A549 (cell line): ENCODE data around the gene RPL13. TPM values are rescaled to one million over a fixed set of nuclear protein-coding genes. Genes with fewer than 3 reads are reported as not detected.

Experiments
- ATAC-seq, 2 experiments: fragments of 200-7000 bp in 1 of 2; fragments of >200 bp in 1 of 2; cut with Nextera tagmentation in 1 of 2; cut with Tn5 transposase in 1 of 2; 3 replicates each; pipeline versions ENCODE4 v1.8.0 to v1.9.1; 2018 to 2020; ENCODE audit warnings: mild to moderate bottlenecking in 1 of 2, moderate library complexity in 1 of 2
- CTCF ChIA-PET: fragments of 300-600 bp; sonication (Branson Sonifier 250); formaldehyde crosslinking; extraction: SDS; loops from one replicate; lab custom pipeline; 2021; ENCODE audit warnings: antibody characterized with exemption, inconsistent platforms; lab: Yijun Ruan, JAX
- POLR2A ChIA-PET: fragments of 350-600 bp; formaldehyde crosslinking; extraction: SDS; loops from one replicate; lab custom pipeline; 2021; ENCODE audit warnings: antibody characterized with exemption, inconsistent platforms; lab: Yijun Ruan, JAX
- DNase-seq, 2 experiments: peaks; one replicate each; pipeline versions ENCODE4 v3.0.0 to v3.0.0-alpha.2; 2011 to 2016; ENCODE audit warnings: low read depth in 1 of 2, low spot score in 1 of 2
- FAIRE-seq: peaks from 2 replicates; lab custom pipeline; 2011; peaks lifted over from hg19 to GRCh38; lab: Jason Lieb, UNC
- H3K27ac ChIP-seq, 2 experiments: fragments of >200 bp; sonication (Bioruptor Twin); formaldehyde crosslinking; 3 replicates each; pipeline ENCODE4 v1.5.1; 2016 to 2017
- H3K4me1 ChIP-seq: fragments of >200 bp; sonication (Bioruptor Twin); formaldehyde crosslinking; 3 replicates; pipeline ENCODE4 v1.6.1; 2016
- H3K4me2 ChIP-seq: fragments of >200 bp; sonication (Bioruptor Twin); formaldehyde crosslinking; 3 replicates; pipeline ENCODE4 v1.6.1; 2016
- H3K4me3 ChIP-seq: fragments of >200 bp; sonication (Bioruptor Twin); formaldehyde crosslinking; 3 replicates; pipeline ENCODE4 v1.5.1; 2016
- H3K9me3 ChIP-seq: fragments of >200 bp; sonication (Bioruptor Twin); formaldehyde crosslinking; 3 replicates; pipeline ENCODE4 v1.6.1; 2016
- ATOH8 ChIP-seq: fragments of 250-450 bp; sonication (Bioruptor Pico); IDR thresholded peaks from 2 replicates; pipeline ENCODE4 v1.5.0; 2020; ENCODE audit warnings: low read depth, mild to moderate bottlenecking, moderate library complexity
- CBX2 ChIP-seq: fragments of 200-600 bp; sonication (generic); IDR thresholded peaks from 2 replicates; pipeline ENCODE4 v1.6.1; 2016; ENCODE audit warnings: low read depth, mild to moderate bottlenecking, borderline replicate concordance
- EHMT2 ChIP-seq: fragments of 200-600 bp; sonication (generic); IDR thresholded peaks from 2 replicates; pipeline ENCODE4 v1.6.1; 2016; ENCODE audit warnings: antibody characterized with exemption, low read depth, mild to moderate bottlenecking, moderate library complexity
- EP300 ChIP-seq, 2 experiments: fragments of >200 bp; sonication (Bioruptor Twin); formaldehyde crosslinking; IDR thresholded peaks; 2 replicates in 1 of 2; 3 replicates in 1 of 2; pipeline ENCODE4 v1.6.1; 2016 to 2017
- ESRRA ChIP-seq: fragments of 150-350 bp; IDR thresholded peaks from 2 replicates; pipeline ENCODE4 v1.6.1; 2014; ENCODE audit warnings: mild to moderate bottlenecking, low read length, borderline replicate concordance
- HES2 ChIP-seq: fragments of >200 bp; sonication (Bioruptor Twin); formaldehyde crosslinking; IDR thresholded peaks from 2 replicates; pipeline ENCODE4 v1.6.1; 2016
- HEYL ChIP-seq: fragments of 250-450 bp; sonication (Bioruptor Pico); IDR thresholded peaks from 2 replicates; pipeline ENCODE4 v1.8.0; 2021; ENCODE audit warnings: mild to moderate bottlenecking, moderate library complexity
- JUNB ChIP-seq: fragments of >200 bp; sonication (Bioruptor Twin); formaldehyde crosslinking; IDR thresholded peaks from 2 replicates; pipeline ENCODE4 v1.6.1; 2016
- MAFK ChIP-seq: fragments of 450-650 bp; IDR thresholded peaks from 2 replicates; pipeline ENCODE4 v1.6.1; 2014; ENCODE audit not compliant: partially characterized antibody
- MAZ ChIP-seq: fragments of 150-350 bp; IDR thresholded peaks from 2 replicates; pipeline ENCODE4 v1.6.1; 2014; ENCODE audit warnings: antibody characterized with exemption, low read depth, low read length, borderline replicate concordance
- NFE2L2 ChIP-seq: fragments of 150-350 bp; conservative IDR thresholded peaks from 2 replicates; pipeline ENCODE4 v1.6.1; 2014; ENCODE audit warnings: low read length
- NPAS2 ChIP-seq: fragments of 250-450 bp; sonication (Bioruptor Pico); IDR thresholded peaks from 2 replicates; pipeline ENCODE4 v1.8.0; 2022; ENCODE audit warnings: mild to moderate bottlenecking, moderate library complexity, borderline replicate concordance
- RARB ChIP-seq: fragments of 250-450 bp; sonication (Bioruptor Pico); IDR thresholded peaks from 2 replicates; pipeline ENCODE4 v1.8.0; 2021; ENCODE audit warnings: mild to moderate bottlenecking, moderate library complexity
- RNF2 ChIP-seq: fragments of 200-600 bp; sonication (generic); IDR thresholded peaks from 2 replicates; pipeline ENCODE4 v1.6.1; 2016; ENCODE audit warnings: low read depth, mild to moderate bottlenecking, antibody characterized with exemption, moderate library complexity, borderline replicate concordance
- SREBF2 ChIP-seq: fragments of 450-650 bp; IDR thresholded peaks from 2 replicates; pipeline ENCODE4 v1.6.1; 2014; ENCODE audit warnings: mild to moderate bottlenecking, moderate library complexity
- TFCP2L1 ChIP-seq: fragments of 250-450 bp; sonication (Bioruptor Pico); IDR thresholded peaks from 2 replicates; pipeline ENCODE4 v1.5.0; 2021; ENCODE audit warnings: mild to moderate bottlenecking
- ZFP36 ChIP-seq: fragments of 450-650 bp; IDR thresholded peaks from 2 replicates; pipeline ENCODE4 v1.6.1; 2014; ENCODE audit warnings: borderline replicate concordance; ENCODE audit not compliant: partially characterized antibody
- ZSCAN20 ChIP-seq: fragments of 250-450 bp; sonication (Bioruptor Pico); IDR thresholded peaks from 2 replicates; pipeline ENCODE4 v1.8.0; 2022; ENCODE audit warnings: mild to moderate bottlenecking, moderate library complexity
- whole genome bisulfite sequencing: methylation state at CpG from one replicate; pipeline ENCODE4 v1.1.6; 2017; ENCODE audit errors: missing lambda C conversion rate; 5-methylcytosine and 5-hydroxymethylcytosine counted together
- polyA plus RNA-seq, 4 experiments: library from polyadenylated mRNA; depleted of rRNA in 3 of 4; stranded (reverse); fragments of >200 nt; fragmentation: RNase III in 1 of 4; extraction: RNeasy Plus Mini Kit Qiagen cat#74134 plus additional on column Dnase treatment in 1 of 4; gene quantifications; 2 replicates in 3 of 4; 3 replicates in 1 of 4; pipeline ENCODE4 v1.2.3, GENCODE V29; 2011 to 2017

RPL13 gene
- polyA plus RNA-seq, 2 of the 4 experiments (the other 2 are of a cell fraction) = 2,911 to 3,044 TPM

- WGBS = 75% methylated on average over 20 of the region's 22 CpGs
- H3K4me1 ChIP-seq = peaks cover 30% of the 10 kb centered on the region
- ATAC-seq (no peak), FAIRE-seq (no peak), DNase-seq (no peak)
- ChIA-PET POLR2A (interaction anchor here (0.7 to 1.5 kb wide), 2 partner anchors 31 to 308 kb away, joined by 4 to 6 read pairs; no protein-coding TSS in a partner anchor), CTCF (interaction anchor here (0.8 to 4.2 kb wide), 11 partner anchors 12 to 259 kb away, joined by 3 to 49 read pairs (median 3); partner anchors contain the start of genes CPNE7 and DPEP1)
- no peaks in the 10 kb centered on the region for H3K9me3 ChIP-seq
- TF ChIP-seq EHMT2 (no peak), RNF2 (no peak), TFCP2L1 (CRISPR knock-in tag) (no peak), ZFP36 (no peak), EP300 (IDR thresholded peaks at IDR 0.05) (no peak), ZSCAN20 (CRISPR knock-in tag) (no peak), HES2 (no peak), HEYL (CRISPR knock-in tag) (no peak), ESRRA (no peak), RARB (CRISPR knock-in tag) (no peak), JUNB (no peak)
- peak overlapping the region; percentile 23 to 76; a peak in 4 of 6 replicates for H3K27ac ChIP-seq
- no peak overlapping the region for H3K4me3 ChIP-seq
- peak overlapping the region; percentile 54 for H3K4me2 ChIP-seq
Measured at GRCh38 chr16:89601906-89602272, 41.4 kb downstream of the RPL13 start.

GRCh38 chr16:89602273-89602951 is 41.9 kb downstream of the RPL13 start:
- CTCF ChIA-PET = interaction anchor here (0.8 to 4.2 kb wide), 11 partner anchors 12 to 259 kb away, joined by 3 to 49 read pairs (median 3); partner anchors contain the start of genes CPNE7 and DPEP1
- no peak overlapping the region for H3K4me3 ChIP-seq
- no peak for FAIRE-seq
- peak overlapping the region; percentile 54 for H3K4me2 ChIP-seq
- peaks cover 30% of the 10 kb centered on the region for H3K4me1 ChIP-seq
- WGBS = 14% methylated on average over 16 of the region's 22 CpGs
- TF ChIP-seq NPAS2 (CRISPR knock-in tag) (no peak), MAFK (no peak), ZFP36 (no peak)
- TF ChIP-seq, all 56 proteins: peak for 0
- POLR2A ChIA-PET = interaction anchor here (1.5 kb wide), 1 partner anchor 31 kb away, joined by 6 read pairs; no protein-coding TSS in a partner anchor
- ATAC-seq (peak; percentile 65 to 71), DNase-seq (peak; percentile 55 to 56)
- Histone ChIP-seq H3K27ac (peak overlapping the region; percentile 23 to 76; a peak in 4 of 6 replicates), H3K9me3 (no peaks in the 10 kb centered on the region)

GRCh38 chr16:89602952-89603590 is 42.6 kb downstream of the RPL13 start:
- no peak for TF ChIP-seq NFE2L2
- TF ChIP-seq ATOH8 (CRISPR knock-in tag) = no peak
- TF ChIP-seq CBX2 = no peak
- TF ChIP-seq SREBF2 = no peak
- TF ChIP-seq MAZ = no peak
- TF ChIP-seq HES2 = no peak
- DNase-seq = no peak
- WGBS = 87% methylated on average over 2 of the region's 5 CpGs
- peak; percentile 3 to 9; a peak in 3 of 6 replicates for ATAC-seq
- H3K9me3 ChIP-seq = no peaks in the 10 kb centered on the region
- peaks cover 28% of the 10 kb centered on the region for H3K4me1 ChIP-seq
- ChIA-PET POLR2A (interaction anchor here (1.5 kb wide), 1 partner anchor 30 kb away, joined by 6 read pairs; no protein-coding TSS in a partner anchor), CTCF (interaction anchor here (0.8 to 4.2 kb wide), 9 partner anchors 12 to 97 kb away, joined by 3 to 49 read pairs (median 3); partner anchors contain the start of genes CPNE7 and DPEP1)
- H3K4me3 ChIP-seq = no peak overlapping the region
- no peak for FAIRE-seq
- peak overlapping the region; percentile 54 for H3K4me2 ChIP-seq
- H3K27ac ChIP-seq = peak overlapping the region in 1 of 2 experiments; percentile 76; a peak in 3 of 6 replicates
